ENCODE results near the gene PRAMEF20. TPM values are rescaled to one million over a fixed set of nuclear protein-coding genes. Genes with fewer than 3 reads are reported as not detected.

PRAMEF20 gene
- total RNA-seq, 1 experiment from 2014 or later = not detected

DNA sequence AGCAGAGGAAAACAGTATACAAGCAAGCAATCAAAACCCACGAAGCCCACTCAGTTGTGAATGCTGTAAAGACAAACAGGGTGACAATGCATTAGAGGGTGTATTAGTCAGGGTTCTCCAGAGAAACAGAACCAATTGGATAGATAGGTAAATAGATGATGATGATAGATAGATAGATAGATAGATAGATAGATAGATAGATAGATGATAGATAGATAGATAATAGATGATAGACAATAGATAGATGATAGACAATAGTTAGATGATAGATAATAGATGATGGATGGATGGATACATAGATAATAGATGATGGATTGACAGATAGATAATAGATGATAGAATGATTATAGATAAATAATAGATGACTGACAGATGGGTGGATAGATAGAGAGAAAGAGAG lies 55.3 kb downstream of the PRAMEF20 start:
- ChIA-PET CTCF (no interaction called here), POLR2A (no interaction called here)
- peak overlapping the region; percentile 11 for H3K27ac Mint-ChIP-seq (ENCODE audit: low read depth, unreplicated experiment)
- H3K4me1 Mint-ChIP-seq (ENCODE audit: insufficient read depth, unreplicated experiment) = peaks cover 7% of the 10 kb centered on the region
- intact Hi-C loops (cut with micrococcal nuclease) = loop anchor here (10.0 kb wide), 1 partner anchor 359 kb away; no protein-coding TSS in a partner anchor
- TF ChIP-seq, protein P1, sequence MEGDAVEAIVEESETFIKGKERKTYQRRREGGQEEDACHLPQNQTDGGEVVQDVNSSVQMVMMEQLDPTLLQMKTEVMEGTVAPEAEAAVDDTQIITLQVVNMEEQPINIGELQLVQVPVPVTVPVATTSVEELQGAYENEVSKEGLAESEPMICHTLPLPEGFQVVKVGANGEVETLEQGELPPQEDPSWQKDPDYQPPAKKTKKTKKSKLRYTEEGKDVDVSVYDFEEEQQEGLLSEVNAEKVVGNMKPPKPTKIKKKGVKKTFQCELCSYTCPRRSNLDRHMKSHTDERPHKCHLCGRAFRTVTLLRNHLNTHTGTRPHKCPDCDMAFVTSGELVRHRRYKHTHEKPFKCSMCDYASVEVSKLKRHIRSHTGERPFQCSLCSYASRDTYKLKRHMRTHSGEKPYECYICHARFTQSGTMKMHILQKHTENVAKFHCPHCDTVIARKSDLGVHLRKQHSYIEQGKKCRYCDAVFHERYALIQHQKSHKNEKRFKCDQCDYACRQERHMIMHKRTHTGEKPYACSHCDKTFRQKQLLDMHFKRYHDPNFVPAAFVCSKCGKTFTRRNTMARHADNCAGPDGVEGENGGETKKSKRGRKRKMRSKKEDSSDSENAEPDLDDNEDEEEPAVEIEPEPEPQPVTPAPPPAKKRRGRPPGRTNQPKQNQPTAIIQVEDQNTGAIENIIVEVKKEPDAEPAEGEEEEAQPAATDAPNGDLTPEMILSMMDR (IDR thresholded peaks at IDR 0.05; ENCODE audit: unreplicated experiment) = no peak
- no peak for DNase-seq (ENCODE audit: unreplicated experiment)
- BruUV-seq (replicated peaks) = no TSS peak
- H3K9me3 Mint-ChIP-seq (ENCODE audit: unreplicated experiment) = no peaks in the 10 kb centered on the region
- H3K36me3 Mint-ChIP-seq (ENCODE audit: insufficient read depth, unreplicated experiment) = no peaks in the 10 kb centered on the region
- H3K4me3 Mint-ChIP-seq (ENCODE audit: unreplicated experiment) = no peak overlapping the region
- no peaks in the 10 kb centered on the region for H3K27me3 Mint-ChIP-seq (ENCODE audit: insufficient read depth, unreplicated experiment)

DNA sequence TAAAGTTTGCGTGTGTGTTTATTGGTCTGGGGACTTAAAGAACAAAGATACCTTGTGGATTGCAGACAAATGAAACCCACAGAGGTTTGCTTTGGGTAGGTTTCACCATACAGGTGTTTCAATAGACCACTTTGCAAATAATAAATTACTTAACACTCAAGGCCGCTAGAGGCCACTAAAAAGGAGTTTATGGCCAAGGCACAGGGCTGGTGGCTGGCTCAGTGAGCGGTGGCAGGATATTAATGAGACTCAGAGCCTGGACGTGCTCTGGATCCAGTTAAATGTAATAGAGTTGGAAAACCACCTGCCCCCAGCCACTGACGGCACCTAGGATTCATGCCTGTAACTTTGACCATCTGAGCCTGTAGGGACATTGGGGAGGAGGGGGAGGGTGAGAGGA lies 59.1 kb downstream of the PRAMEF20 start:
- no peaks in the 10 kb centered on the region for H3K9me3 Mint-ChIP-seq (ENCODE audit: unreplicated experiment)
- TF ChIP-seq, protein P1 (IDR thresholded peaks at IDR 0.05; ENCODE audit: unreplicated experiment) = peak; percentile 46
- peak; percentile 55 for DNase-seq (ENCODE audit: unreplicated experiment)
- H3K4me3 Mint-ChIP-seq (ENCODE audit: unreplicated experiment) = no peak overlapping the region
- no peak overlapping the region for H3K27ac Mint-ChIP-seq (ENCODE audit: low read depth, unreplicated experiment)
- ChIA-PET POLR2A (no interaction called here), CTCF (interaction anchor here (0.8 kb wide), 1 partner anchor 15 kb away, joined by 4 read pairs; no protein-coding TSS in a partner anchor)
- no peaks in the 10 kb centered on the region for H3K36me3 Mint-ChIP-seq (ENCODE audit: insufficient read depth, unreplicated experiment)
- no peaks in the 10 kb centered on the region for H3K4me1 Mint-ChIP-seq (ENCODE audit: insufficient read depth, unreplicated experiment)
- intact Hi-C loops (cut with micrococcal nuclease) = loop anchor here (2.0 to 10.0 kb wide), 4 partner anchors 195 to 491 kb away; no protein-coding TSS in a partner anchor
- H3K27me3 Mint-ChIP-seq (ENCODE audit: insufficient read depth, unreplicated experiment) = no peaks in the 10 kb centered on the region
- BruUV-seq (replicated peaks) = no TSS peak

Other genes starting within 250 kb of the PRAMEF20 start
- not detected in 2 replicates for gene HNRNPCL4, start 244.8 kb upstream of the PRAMEF20 start, total RNA-seq (2022)
- gene PRAMEF9, start 238.6 kb upstream of the PRAMEF20 start, total RNA-seq (2022) = not detected in 2 replicates
- not detected in 2 replicates for gene PRAMEF13, start 209.0 kb upstream of the PRAMEF20 start, total RNA-seq (2022)
- gene PRAMEF18, start 184.3 kb upstream of the PRAMEF20 start, total RNA-seq (2022) = not detected in 2 replicates
- not detected in 2 replicates for gene PRAMEF5, start 156.3 kb upstream of the PRAMEF20 start, total RNA-seq (2022)
- not detected in 2 replicates for gene PRAMEF8, start 125.3 kb upstream of the PRAMEF20 start, total RNA-seq (2022)
- gene PRAMEF33, start 106.9 kb upstream of the PRAMEF20 start, total RNA-seq (2022) = not detected in 2 replicates
- not detected in 2 replicates for gene PRAMEF15, start 94.9 kb upstream of the PRAMEF20 start, total RNA-seq (2022)
- not detected in 2 replicates for gene PRAMEF14, start 63.3 kb upstream of the PRAMEF20 start, total RNA-seq (2022)
- gene PRAMEF19, start 38.5 kb upstream of the PRAMEF20 start, total RNA-seq (2022) = not detected in 2 replicates
- not detected in 2 replicates for gene PRAMEF17, start 20.8 kb upstream of the PRAMEF20 start, total RNA-seq (2022)
- gene LRRC38, start 103.6 kb downstream of the PRAMEF20 start, total RNA-seq (2022) = not detected in 2 replicates
- gene PDPN, start 173.4 kb downstream of the PRAMEF20 start, total RNA-seq (2022) = 30.7 and 35.1 TPM in 2 replicates